OCI-LY3 (cell line): ENCODE data around the gene GBX2.

ENCODE experiments used
- CTCF ChIP-seq: fragments of 200-600, 300-600 bp; sonication (generic); IDR thresholded peaks from 2 replicates; pipeline ENCODE4 v1.5.1; 2014; ENCODE audit warnings: antibody characterized with exemption, low read length, low read depth
- EZH2phosphoT487 ChIP-seq: fragments of 200-600 bp; shearing (Covaris generic); IDR thresholded peaks from 2 replicates; pipeline ENCODE4 v1.6.1; 2018; ENCODE audit warnings: antibody characterized with exemption, mixed run types, low read depth

- TF ChIP-seq CTCF, result no peak
- no peak for TF ChIP-seq EZH2phosphoT487
These were observed 5.2 kb downstream of the GBX2 start for GRCh38 chr2:236162882-236163470.
